ENCODE results near the gene CASKIN2.
"Not testable (repeated sequence)": the region's sequence is repeated elsewhere in the genome, so short reads cannot be mapped to it uniquely, and the experiment has no call there.

The CASKIN2 gene

GRCh38 chr17:75488693-75489510 lies 26.4 kb downstream of the CASKIN2 start:
- DNase-seq = no peak

- no peak for DNase-seq
Measured at GRCh38 chr17:75487351-75488070, 27.8 kb downstream of the CASKIN2 start.

- DNase-seq = no peak
Measured at GRCh38 chr17:75486951-75487350, 28.4 kb downstream of the CASKIN2 start.

GRCh38 chr17:75486151-75486550 lies 29.2 kb downstream of the CASKIN2 start:
- no peak for DNase-seq

GRCh38 chr17:75485688-75486087 lies 29.6 kb downstream of the CASKIN2 start:
- DNase-seq = no peak

- DNase-seq = no peak
Measured at GRCh38 chr17:75482098-75482942, 33.0 kb downstream of the CASKIN2 start.

GRCh38 chr17:75481194-75482068 lies 33.9 kb downstream of the CASKIN2 start:
- no peak for DNase-seq

- no peak for DNase-seq
Measured at GRCh38 chr17:75480281-75480680, 35.1 kb downstream of the CASKIN2 start.

GRCh38 chr17:75478508-75478907 lies 36.8 kb downstream of the CASKIN2 start:
- DNase-seq = no peak

GRCh38 chr17:75477490-75477862 lies 37.9 kb downstream of the CASKIN2 start:
- not testable (repeated sequence) for DNase-seq

- no peak for DNase-seq
Measured at GRCh38 chr17:75476752-75477489, 38.4 kb downstream of the CASKIN2 start.

GRCh38 chr17:75476271-75476671 lies 39.1 kb downstream of the CASKIN2 start:
- no peak for DNase-seq

GRCh38 chr17:75475851-75476250 lies 39.5 kb downstream of the CASKIN2 start:
- DNase-seq = no peak

- DNase-seq = no peak
Measured at GRCh38 chr17:75475144-75475835, 40.0 kb downstream of the CASKIN2 start.

GRCh38 chr17:75474736-75475135 lies 40.6 kb downstream of the CASKIN2 start:
- DNase-seq = no peak

GRCh38 chr17:75473246-75473645 lies 42.1 kb downstream of the CASKIN2 start:
- DNase-seq = no peak

- DNase-seq = no peak
Measured at GRCh38 chr17:75472119-75472518, 43.2 kb downstream of the CASKIN2 start.

- DNase-seq = no peak
Measured at GRCh38 chr17:75471207-75471606, 44.1 kb downstream of the CASKIN2 start.

GRCh38 chr17:75468779-75469373 lies 46.5 kb downstream of the CASKIN2 start:
- no peak for DNase-seq

GRCh38 chr17:75468291-75468754 lies 47.0 kb downstream of the CASKIN2 start:
- DNase-seq = no peak

Measured in NK-92 treated with Interleukin-12 subunit alpha and Interleukin-12 subunit beta, amount 100 ng/mL, for 24 hours (cell line).